Bronchial epithelial cell (primary cell): ENCODE results near the gene AOPEP. TPM values are rescaled to one million over a fixed set of nuclear protein-coding genes. Genes with fewer than 3 reads are reported as not detected.

Source experiments
- DNase-seq: peaks from one replicate; pipeline ENCODE4 v3.0.0-alpha.2; 2010; ENCODE audit warnings: low read depth
- FAIRE-seq: peaks from 2 replicates; lab custom pipeline; 2011; peaks lifted over from hg19 to GRCh38; lab: Jason Lieb, UNC
- H3K27me3 ChIP-seq: 2 replicates; pipeline ENCODE4 v1.5.1; 2011; ENCODE audit warnings: low read length; ENCODE audit not compliant: control insufficient read depth, insufficient read depth
- H3K36me3 ChIP-seq: 2 replicates; pipeline ENCODE4 v1.5.1; 2011; ENCODE audit warnings: low read length; ENCODE audit not compliant: control insufficient read depth, insufficient read depth
- H3K4me3 ChIP-seq: 2 replicates; pipeline ENCODE4 v1.5.1; 2011; ENCODE audit warnings: mild to moderate bottlenecking, low read depth, low read length, control low read depth
- CTCF ChIP-seq: IDR thresholded peaks from 2 replicates; pipeline ENCODE4 v1.5.1; 2011; ENCODE audit warnings: mild to moderate bottlenecking, moderate library complexity, low read length, control low read depth, inconsistent platforms; ENCODE audit not compliant: insufficient read depth, severe bottlenecking
- total RNA-seq: library from RNA; depleted of rRNA; stranded (reverse); fragments of >200 nt; gene quantifications from 2 replicates; pipeline ENCODE4 v1.2.1, GENCODE V29; 2014

The AOPEP gene
- total RNA-seq, 1 donor from 2014 or later, result 91.1 TPM

GRCh38 chr9:95091601-95092261 lies 365.2 kb downstream of the AOPEP start:
- no peak for FAIRE-seq
- Histone ChIP-seq H3K4me3 (no peak overlapping the region), H3K36me3 (peaks cover 7% of the 10 kb centered on the region), H3K27me3 (no peaks in the 10 kb centered on the region)
- DNase-seq, result peak; percentile 41
- no peak for TF ChIP-seq CTCF

DNA sequence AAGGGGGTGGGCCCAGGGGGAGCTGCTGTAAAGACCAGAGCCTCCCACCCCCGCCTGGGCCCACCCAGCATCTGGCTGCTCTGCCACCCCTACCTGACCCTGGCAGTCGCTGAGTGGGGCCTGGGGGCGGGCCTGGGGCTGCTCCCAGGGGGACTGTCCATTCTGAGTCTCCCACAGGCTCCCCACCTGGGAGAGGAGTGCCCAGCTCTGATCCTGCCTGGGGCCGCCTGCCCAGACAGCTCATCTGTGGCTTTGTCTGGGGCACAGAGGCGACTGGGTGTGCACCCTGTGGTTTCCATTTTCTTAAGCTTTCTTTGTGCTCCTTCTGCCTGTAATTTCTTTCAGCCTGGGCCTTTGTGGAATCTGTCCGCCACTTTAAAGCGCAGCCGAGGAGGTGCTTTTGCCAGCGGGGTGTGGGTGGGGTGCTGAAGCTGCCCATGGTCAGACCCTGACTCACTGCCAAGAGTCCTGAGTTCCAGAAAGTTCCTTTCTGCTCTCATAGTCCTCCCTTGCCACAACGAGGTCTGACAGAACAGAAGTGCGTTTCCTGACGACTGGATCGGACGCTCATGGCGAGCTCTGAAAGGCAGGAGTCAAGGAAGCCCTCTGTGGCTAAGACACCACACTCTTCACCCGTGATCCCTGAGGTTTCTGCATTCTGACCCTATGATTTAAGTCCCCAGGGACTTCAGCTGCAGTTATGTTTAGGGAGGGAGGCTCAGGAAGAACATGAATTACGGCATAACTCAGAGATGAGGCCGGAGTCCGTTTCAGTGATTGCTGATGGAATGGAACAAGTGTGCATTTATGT lies 366.0 kb downstream of the AOPEP start:
- H3K27me3 ChIP-seq, result no peaks in the 10 kb centered on the region
- peak; percentile 70 for DNase-seq
- H3K4me3 ChIP-seq, result no peak overlapping the region
- FAIRE-seq, result no peak
- peaks cover 12% of the 10 kb centered on the region for H3K36me3 ChIP-seq
- no peak for TF ChIP-seq CTCF

DNA sequence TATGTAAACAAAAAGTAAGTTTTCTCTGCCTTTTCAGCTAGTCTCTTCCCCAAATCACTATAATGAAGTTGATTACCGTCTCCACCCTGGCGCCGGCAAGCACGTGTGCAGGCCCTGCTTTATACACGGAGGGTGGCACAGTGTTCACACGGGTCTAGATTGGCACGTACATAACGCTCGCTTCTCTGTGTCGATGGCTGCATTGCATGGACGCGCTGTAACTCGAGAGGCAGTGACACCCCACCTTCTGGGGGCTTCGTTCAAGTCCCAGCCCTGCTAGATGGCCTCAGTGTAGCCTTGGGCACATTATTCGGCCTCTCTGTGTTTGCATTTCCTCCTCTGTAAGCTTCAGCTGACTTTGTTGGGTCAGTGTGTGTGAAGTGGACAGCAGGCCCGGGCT lies 367.1 kb downstream of the AOPEP start:
- no peaks in the 10 kb centered on the region for H3K27me3 ChIP-seq
- no peak for TF ChIP-seq CTCF
- no peak overlapping the region for H3K4me3 ChIP-seq
- no peak for DNase-seq
- FAIRE-seq, result no peak
- peaks cover 14% of the 10 kb centered on the region for H3K36me3 ChIP-seq

- no peak for TF ChIP-seq CTCF
- FAIRE-seq, result no peak
Observed at GRCh38 chr9:95094002-95094401, 367.5 kb downstream of the AOPEP start.

DNA sequence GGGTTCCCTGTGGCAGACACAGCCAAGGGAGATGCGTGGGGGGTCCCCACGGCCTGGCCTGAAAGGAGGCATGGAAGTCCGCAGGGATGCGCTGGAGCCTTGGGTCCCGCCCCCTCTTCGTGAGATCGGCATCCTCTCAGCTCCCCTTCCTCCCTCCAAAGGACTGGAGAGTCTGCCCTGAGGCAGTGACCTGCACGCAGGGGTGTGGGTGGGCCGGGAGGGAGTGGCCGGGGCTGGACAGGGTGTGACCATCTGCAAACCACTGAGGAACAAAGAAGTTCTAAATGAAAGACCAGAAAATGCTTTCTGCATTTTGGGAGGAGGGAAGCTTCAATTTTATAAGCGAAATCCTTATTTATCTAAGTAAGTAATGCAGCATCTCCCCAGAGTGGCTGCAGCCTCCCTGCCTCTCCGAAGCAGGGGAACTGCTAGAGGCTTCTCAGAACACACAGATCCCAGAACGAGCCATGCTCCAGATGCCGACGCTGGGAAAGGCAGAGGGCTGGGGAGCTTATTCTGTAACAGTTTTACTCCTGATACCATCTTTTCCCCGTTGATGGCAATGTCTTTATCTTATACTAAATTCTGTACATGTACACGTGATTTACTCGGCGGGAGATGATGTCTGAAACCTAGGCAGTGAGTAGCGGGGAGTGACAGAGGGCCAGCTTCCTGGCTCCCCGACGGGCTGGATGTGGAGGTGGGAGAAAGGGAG lies 369.3 kb downstream of the AOPEP start:
- DNase-seq (no peak), FAIRE-seq (no peak)
- Histone ChIP-seq H3K27me3 (no peaks in the 10 kb centered on the region), H3K36me3 (peaks cover 16% of the 10 kb centered on the region), H3K4me3 (no peak overlapping the region)
- TF ChIP-seq CTCF, result no peak

More at GRCh38 chr9:95094002-95094401, 367.5 kb downstream of the AOPEP start:
- no peak for DNase-seq
- H3K4me3 ChIP-seq, result no peak overlapping the region
- no peaks in the 10 kb centered on the region for H3K27me3 ChIP-seq
- H3K36me3 ChIP-seq, result peaks cover 16% of the 10 kb centered on the region
